ENCODE results near the gene GARIN5B. TPM values are rescaled to one million over a fixed set of nuclear protein-coding genes. Genes with fewer than 3 reads are reported as not detected.
A peak's percentile ranks its signal among the peaks of the same experiment; 100 is the strongest.

Gene GARIN5B
- polyA plus RNA-seq, 10 donors = 0.07 TPM; not detected in 9

DNA sequence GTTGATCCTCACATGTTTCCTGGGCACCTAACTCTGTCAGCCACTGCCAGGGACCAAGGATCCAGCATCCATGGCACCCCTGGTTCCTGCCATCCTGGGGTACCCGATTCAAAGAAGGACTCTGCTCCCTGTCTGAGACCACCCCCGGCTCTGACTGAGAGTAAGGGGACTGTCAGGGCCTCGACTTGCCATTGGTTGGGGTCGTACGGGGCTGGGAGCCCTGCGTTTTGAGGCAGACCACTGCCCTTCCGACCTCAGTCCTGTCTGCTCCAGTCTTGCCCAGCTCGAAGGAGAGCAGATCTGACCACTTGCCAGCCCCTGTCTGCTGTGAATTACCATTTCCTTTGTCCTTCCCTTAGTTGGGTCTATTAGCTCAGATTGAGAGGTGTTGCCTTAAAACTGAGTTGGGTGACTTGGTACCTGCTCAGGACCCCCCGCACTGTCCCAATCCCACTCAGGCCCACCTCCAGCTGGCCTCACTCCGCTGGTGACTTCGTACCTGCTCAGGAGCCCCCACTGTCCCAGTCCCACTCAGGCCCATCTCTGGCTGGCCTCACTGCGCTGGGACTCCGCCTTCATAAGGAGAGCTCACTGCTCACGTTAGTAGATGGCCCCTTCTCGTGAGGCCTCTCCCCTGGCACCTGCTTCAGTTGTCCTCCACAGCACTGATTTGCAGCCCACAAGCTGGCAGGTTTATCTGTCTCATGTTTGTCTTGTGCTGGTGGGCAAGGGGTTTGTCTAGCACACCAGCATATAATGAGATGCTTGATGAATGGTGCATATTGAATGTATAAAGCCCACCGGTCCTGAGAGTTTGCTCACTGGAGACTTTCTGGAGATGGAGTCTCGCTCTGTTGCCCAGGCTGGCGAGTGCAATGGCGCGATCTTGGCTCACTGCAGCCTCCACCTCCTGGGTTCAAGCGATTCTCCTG lies 26.6 kb upstream of the GARIN5B start:
- no peak for DNase-seq

DNA sequence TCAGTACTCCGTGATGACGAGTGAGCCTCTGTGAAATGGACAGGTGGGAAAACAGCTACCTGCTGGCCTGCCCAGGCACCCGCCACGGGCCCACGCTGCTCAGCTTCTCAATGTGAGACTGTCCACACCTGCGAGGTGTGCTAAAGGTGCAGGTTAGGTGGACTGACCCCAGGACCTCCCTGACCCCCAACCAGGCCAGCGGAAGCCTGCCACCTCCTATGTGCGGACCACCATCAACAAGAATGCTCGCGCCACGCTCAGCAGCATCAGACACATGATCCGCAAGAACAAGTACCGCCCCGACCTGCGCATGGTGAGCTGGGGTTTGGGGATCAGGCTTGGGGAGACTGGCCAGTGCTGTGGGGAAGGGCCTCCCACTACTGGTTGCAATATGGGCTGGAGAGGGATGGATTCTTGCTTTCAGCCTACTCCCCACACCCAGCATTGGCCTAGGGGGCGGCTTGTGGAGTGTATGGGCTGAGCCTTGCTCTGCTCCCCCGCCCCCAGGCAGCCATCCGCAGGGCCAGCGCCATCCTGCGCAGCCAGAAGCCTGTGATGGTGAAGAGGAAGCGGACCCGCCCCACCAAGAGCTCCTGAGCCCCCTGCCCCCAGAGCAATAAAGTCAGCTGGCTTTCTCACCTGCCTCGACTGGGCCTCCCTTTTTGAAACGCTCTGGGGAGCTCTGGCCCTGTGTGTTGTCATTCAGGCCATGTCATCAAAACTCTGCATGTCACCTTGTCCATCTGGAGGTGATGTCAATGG lies 24.9 kb upstream of the GARIN5B start:
- no peak for DNase-seq

DNA sequence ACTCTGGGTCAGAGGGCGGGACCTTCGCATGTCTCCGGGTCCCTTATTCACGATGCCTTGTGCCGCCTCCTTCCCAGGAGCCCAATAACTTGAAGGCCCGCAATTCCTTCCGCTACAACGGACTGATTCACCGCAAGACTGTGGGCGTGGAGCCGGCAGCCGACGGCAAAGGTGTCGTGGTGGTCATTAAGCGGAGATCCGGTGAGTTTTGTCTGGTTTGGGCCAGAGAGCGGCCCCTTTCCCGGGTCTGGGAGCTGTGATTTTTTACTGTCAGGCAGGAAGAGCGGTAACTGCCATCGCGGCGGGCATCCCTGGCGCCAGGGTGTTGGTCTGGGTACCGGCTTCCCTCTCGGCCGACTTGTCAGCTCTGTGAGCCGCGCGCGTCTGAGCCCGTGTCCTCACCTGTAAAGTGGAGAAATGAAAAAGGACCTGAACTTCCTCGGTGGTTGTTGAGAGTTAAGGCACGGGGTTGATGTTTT lies 23.5 kb upstream of the GARIN5B start:
- DNase-seq = no peak

DNA sequence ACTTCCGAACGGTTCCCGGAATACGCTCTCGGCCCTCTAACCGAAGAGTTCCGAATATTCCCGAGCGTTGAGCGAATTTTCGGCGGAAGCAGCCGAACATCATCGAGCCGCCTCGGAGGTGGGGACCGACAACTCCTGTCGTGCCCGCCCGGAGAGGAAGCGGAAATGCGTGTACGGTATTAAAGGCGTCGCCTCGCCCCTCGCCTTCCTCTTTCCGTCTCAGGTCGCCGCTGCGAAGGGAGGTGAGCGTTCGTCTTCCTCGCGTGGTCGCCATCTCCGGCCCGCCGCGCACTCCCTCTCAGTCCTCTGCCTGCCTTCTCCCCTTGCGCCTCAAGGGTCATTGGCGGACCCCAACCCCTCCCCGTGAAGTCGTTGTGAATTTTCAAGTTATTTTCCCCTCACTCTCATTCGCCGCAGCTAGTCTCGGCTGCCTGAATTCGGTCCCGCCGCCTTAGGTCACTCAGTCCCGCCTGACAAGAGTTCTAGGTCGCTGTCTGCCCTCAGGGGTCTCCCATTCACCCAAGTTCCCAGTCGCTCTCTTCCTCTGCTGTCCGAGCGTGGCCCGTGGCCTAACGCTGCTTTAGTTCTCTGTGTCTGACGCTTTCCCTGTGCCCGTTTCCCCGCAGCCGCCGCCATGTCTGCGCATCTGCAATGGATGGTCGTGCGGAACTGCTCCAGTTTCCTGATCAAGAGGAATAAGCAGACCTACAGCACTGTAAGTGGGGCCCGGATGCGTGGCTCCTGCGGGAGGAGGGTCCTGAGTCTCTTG lies 22.8 kb upstream of the GARIN5B start, which contains the start of gene RPL28:
RPL28 (plus strand) TSS at position 209 of the 769 bp plus-strand sequence; CDS start at position 635, 426 bp downstream.
- DNase-seq = peak; percentile 99

DNA sequence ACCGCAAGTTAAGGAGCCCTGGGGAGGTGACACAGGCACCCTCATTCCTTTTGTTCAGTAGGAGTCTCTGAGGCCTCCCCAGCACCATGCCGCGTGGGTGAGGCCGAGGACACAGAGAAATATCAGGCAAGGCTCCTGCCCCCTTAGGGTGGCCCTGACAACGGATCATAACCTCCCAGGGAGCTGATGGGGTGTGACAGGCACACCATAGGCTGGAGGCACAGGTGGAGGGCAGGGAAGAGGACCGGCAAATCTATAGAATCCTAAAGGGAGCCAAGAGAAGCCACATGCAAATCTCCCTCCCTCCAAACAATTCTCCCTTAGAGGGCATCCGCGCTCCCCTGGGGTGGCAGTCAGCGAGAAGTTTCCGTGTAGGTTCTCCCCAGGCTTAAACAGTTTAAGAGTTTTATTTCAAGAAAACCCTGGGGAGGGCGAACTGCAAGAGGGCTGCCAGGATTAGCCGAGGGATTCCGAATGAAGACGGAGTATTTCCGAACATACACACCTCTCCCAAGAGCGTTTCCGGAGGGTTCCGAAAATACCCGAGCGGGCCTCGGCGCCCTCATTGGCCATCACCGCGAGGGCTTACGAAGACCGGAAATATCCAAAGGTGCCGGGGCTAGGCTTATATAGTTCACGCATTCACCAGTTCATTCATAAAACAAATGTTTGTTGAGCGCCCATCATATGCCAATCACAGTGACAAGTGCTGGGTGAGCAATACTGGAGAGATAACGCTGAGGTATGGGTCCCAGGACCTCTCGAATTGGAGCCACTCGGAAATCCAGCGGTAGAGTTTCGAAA lies 22.1 kb upstream of the GARIN5B start:
- peak; percentile 97 to 99 (median 97) for DNase-seq

DNA sequence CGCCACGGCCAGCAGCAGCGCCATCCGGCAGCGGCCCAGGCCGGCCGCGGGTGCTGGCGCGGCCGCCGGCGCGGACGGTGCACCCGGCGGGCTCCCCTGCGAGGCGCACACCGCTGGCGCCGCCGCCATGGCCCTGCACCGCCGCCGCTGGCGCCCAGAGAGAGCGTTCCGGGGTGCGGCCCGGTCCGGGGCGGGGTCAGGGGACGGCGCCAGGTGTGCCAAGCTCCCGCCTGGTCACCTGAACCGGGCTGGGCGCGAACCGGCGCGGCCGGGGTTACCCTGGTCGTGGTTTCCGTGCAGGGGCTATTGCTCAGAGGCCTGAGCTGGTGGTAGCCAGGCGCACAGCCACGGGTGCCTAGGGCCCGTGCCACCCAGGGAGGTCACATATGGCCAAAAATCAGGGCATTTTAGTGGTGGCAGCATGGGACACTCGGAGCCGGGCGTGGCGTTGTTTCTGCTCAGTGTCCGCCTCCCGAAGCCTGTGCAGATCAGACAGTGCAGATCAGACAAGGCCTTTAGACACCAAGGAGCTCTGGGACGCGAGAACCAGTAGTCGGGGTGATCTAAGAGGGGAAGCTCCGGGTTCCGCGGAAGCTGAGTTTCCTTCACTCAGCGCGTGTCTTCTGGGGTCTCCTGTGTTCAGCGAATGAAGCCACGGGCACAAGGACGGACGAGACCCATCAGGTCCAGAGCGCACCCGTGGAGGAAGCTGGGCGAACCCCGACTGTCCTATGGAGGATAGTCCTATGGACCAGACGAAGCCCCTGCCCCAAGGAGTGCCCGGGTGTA lies 21.3 kb upstream of the GARIN5B start, which contains the start of gene TMEM238:
TMEM238 (minus strand) TSS at position 162 of the 789 bp plus-strand sequence; CDS start at position 129, 33 bp downstream.
- DNase-seq = peak in 1 of 3 donors; percentile 55

DNA sequence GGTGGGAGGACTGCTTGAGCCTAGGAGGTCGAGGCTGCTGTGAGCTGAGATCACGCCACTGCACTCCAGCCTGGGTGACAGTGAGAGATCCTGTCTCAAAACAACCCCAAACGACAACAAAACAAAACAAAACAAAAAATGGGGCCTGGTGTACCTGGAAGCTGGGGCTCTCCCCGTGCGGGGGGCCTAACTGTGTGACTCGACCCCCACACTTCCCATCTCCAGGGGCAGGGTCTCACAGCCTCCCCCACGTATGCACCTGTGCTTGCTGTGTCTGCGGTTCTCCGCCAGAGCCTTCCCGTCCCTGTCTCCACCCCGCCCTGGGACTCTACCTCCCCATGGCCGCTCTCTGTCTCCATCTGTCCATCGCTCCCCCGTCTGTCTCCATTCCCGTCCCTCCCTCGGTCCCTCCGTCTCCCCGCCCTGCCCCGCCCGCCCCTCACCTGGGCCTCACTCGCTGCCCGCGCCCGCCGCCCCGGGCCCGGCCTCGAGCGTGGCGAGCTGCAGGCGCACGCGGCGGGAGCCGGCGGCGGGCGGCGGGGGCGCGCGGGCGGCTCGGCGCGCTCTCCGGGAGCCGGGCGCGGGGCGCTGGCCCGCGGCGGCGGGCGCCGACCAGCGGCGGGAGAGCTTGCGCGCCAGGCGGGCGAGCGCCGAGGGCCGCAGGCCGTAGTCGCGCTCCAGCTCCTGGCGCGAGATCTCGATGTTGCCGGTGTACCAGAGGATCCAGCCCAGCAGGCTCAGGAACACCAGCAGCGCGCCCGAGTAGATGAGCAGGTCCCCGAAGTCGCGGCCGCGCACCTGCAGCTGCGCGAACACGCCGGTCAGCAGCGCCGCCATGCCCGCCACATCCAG lies 20.4 kb upstream of the GARIN5B start:
- DNase-seq = peak in 2 of 3 donors; percentile 69 to 84

DNA sequence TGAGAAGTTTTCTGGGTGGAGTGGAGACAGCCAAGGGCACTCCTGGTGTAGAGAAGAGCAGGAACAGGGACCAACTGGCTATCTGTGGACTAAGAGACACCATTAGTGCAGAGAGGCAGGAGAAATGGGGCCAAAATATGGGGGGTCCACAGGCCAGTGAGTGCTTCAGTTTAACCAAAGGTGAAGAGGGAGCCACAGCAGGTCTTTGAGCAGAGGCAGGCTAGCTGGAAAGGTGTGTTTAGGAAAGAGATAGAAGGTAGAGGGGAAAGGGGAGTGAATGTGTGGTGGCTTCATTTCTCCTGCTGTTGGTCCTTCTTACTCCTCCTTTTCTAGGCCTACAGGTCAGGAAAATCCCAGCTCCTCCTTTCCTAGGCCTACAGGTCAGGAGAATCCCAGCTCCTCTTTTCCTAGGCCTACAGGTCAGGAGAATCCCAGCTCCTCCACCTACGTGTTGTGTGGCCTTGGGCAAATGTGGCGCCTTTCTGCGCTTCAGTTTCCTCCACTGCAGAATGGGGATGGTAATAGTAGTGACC lies 19.5 kb upstream of the GARIN5B start:
- DNase-seq = no peak

DNA sequence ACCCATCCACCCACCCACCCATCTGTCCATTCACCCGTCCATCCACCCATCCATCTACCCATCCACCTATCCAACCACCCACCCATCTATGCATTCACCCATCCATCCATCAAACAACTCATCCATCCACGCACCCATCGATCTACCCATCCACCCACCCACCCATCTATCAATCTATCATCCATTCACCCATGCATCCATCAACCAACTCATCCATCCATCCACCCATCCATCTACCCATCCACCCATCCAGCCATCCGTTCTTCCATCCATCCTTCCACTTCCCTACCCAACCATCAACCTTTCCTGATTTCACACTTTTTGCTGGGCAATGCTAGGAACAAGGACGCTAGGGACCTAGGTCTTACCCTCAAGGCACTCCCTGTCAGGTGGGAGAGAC lies 19.0 kb upstream of the GARIN5B start:
- DNase-seq = no peak

DNA sequence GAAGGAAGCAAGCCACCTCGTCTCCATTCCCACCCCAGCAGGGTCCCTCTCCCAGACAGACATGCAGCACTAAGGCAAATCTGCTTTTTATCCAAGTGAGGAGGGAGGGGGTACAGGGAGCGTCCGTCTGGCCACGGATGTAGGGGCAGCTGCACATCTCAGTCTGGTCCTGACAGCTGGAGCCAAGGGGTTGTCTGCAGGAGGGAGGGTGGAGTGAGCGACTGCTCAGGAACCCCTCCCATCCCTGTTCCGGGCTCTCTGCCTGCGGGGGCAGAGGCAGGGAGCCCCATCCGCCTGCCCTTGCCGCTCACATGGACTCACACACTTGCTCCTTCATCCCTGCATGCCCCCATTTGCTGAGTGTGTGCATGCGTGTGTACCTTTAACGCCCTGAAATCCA lies 16.1 kb upstream of the GARIN5B start:
- peak; percentile 51 to 81 (median 55) for DNase-seq

DNA sequence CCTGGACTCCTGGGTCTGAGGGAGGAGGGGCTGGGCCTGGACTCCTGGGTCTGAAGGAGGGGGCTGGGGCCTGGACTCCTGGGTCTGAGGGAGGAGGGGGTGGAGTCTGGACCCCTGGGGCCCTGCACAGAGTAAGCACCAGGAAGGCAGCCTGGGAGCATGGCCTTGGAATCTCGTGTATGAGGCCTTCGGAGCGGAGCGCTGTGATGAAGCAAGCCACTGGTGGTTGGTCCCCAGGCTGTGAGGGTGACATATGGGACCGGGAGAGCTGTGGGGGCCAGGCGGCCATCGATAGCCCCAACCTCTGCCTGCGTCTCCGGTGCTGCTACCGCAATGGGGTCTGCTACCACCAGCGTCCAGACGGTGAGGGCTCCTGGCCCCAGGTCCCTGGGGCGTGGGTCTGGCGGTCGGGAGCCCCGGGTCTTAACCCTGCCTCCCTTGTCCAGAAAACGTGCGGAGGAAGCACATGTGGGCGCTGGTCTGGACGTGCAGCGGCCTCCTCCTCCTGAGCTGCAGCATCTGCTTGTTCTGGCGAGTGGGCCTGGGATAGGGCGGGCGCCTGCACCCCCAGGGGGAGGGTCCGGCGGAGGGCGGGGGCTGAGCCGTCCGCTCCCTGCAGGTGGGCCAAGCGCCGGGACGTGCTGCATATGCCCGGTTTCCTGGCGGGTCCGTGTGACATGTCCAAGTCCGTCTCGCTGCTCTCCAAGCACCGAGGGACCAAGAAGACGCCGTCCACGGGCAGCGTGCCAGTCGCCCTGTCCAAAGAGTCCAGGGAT lies 14.5 kb upstream of the GARIN5B start:
- peak in 1 of 3 donors; percentile 75 for DNase-seq

DNA sequence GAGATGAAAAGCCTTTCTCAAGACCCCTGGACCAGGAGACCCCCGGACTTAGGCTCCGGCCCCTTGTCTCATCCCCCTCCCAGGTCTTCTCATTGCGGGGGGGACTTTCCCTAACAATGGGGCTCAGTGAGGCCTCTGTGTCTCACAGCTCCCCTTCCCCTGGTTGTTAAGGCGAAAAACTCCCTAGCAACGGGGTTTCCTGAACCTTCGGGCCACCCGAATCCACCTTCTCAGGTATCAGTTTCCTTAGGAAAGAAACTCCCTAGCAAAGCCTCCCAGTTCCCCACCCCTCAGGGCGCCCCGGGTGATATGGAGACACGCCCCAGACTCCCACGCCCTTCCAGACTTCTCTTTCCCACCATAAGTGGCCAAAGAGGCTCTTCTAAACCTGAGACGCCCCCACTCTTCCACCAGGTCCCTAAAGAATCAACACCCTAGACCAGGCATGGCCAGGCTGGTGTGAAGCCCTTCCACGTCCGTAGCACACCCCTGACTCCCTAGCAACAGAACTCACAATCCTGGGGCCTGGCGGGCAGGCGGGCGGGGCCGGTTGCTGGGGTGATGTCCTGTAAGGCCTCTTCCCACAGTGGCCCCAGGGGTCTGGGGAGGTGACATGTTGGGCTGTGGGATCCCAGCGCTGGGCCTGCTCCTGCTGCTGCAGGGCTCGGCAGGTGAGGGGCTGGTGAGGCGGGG lies 13.3 kb upstream of the GARIN5B start, which contains the start of gene TMEM190:
TMEM190 (plus strand) TSS at position 586 of the 693 bp plus-strand sequence; CDS start at position 614, 28 bp downstream.
- DNase-seq = no peak

DNA sequence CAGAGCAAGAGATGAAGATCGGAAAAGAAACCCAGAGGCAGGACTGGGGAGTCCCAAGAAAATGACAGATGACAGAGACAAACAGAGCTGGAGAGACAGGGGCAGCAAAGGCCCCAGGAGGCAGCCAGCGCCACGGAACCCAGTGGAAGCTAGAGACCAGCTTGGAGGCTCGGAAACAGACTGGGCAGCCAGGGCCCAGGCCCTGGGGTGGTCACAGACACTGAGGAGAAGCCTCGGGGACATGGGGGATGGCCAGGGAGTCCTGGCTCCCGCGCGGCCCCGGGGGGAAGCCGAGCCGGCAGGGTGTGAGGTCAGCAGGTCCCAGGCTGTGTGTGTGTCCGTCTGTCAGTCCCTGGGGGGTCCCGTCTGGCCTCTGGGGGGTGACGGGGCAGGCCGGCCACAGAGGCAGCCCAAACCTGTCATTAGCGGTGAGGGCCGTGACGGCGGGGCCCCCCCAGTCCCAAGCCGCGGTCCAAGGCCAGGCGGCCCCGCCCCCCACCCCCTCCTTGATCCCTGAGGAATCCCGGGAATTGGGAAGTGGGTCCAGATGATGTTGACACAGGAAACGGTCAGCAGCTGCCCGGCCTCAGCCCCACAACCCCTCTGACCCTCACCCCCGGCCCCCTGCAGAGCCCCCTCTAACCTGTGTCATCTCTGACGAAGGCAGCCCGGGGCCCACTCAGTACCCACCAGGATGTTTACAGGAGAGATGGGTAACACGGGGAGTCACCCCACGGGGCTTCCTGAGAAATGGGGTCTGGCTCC lies 11.1 kb upstream of the GARIN5B start:
- no peak for DNase-seq

DNA sequence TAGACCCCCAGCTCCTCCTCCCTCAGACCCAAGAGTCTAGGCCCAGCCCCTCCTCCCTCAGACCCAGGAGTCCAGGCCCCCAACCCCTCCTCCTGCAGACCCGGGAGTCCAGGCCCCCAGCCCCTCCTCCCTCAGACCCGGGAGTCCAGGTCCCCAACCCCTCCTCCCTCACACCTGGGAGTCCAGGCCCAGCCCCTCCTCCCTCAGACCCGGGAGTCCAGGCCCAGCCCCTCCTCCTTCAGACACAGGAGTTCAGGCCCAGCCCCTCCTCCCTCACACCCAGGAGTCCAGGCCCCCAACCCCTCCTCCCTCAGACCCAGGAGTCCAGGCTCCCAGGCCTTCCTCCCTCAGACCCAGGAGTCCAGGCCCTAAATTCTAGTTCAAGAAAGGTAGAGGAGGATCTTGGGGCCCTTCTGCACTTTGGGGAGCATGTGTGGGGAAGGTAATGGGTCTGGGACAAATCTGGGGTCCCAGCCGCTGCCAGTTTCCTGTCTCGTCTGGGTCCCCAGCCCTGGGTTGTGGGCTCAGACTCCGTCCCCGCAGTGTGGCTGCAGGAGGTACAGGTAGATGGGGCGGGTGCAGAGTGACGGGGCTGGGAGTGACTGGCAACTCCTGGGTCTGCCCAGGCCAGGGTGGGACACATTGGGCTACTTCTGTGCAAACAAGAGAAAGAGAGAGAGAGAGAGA lies 10.4 kb upstream of the GARIN5B start:
- no peak for DNase-seq

DNA sequence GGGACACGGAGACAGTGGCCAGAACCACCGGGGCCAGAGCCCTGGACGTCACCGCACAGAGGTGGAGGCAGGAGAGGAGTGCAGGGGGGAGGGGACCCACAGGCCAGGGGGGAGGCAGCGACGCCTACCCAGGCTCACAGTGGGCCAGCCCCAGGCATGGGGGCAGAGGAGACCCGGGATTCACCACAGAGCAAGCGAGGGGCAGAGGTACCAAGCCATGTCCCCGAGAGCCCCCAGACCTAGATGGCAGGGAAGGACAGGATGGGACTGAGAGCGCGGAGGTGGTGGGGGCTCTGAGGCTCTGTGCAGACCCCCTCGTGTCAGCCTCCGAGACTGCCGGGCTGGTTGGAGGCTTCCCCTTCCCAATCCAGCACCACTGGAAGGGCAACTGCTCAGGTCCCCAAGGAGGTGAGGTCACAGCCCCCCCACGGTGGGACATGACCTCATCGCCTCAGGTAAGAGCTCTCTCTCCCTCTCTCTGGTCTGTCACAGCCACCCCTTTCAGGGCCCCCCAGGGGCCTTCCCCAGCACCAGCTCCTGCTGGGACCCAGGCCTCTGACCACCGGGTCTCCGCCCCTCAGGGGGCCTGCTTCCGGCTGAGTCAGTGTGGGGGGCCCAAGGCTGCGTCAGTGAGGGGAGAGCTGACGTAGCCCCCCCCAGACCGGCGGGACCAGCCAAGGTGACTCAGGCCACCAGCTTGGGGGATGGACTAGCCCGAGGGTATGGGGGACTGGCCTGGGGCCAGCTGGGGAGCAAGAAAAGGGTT lies 9.4 kb upstream of the GARIN5B start:
- DNase-seq = peak in 1 of 3 donors; percentile 44

Measured in muscle of back (tissue), 11 donors.